Omental fat pad (tissue), 4 donors: ENCODE measurements around the gene DDR2. TPM values are rescaled to one million over a fixed set of nuclear protein-coding genes. Genes with fewer than 3 reads are reported as not detected.

Experiments used
- ATAC-seq: fragments of 150-250 bp; one replicate; pipeline ENCODE4 v1.9.1; 2016; ENCODE audit warnings: mild to moderate bottlenecking, moderate library complexity; ENCODE audit not compliant: low FRiP score
- DNase-seq: peaks from one replicate; pipeline ENCODE4 v3.0.0-alpha.2; 2019; ENCODE audit warnings: low spot score
- CTCF ChIP-seq, 3 donors: fragments of 450-650 bp; IDR thresholded peaks; one replicate each; pipeline ENCODE4 v1.5.1; 2016 to 2017; ENCODE audit warnings: antibody characterized with exemption in 3 of 3, mild to moderate bottlenecking in 3 of 3, moderate library complexity in 2 of 3
- total RNA-seq, 4 donors: library from RNA; depleted of rRNA; stranded (reverse); fragments of >200 nt; gene quantifications; one replicate each; pipeline ENCODE4 v1.1.0, GENCODE V29; 2016

The DDR2 gene
- total RNA-seq, 4 donors from 2014 or later, result 140 to 164 (median 145) TPM

- no peak for TF ChIP-seq CTCF (IDR thresholded peaks at IDR 0.05)
- DNase-seq (no peak), ATAC-seq (no peak)
These were observed 56.7 kb downstream of the DDR2 start for GRCh38 chr1:162688931-162689330.

GRCh38 chr1:162689745-162690671 is 57.7 kb downstream of the DDR2 start:
- ATAC-seq, result no peak
- no peak for TF ChIP-seq CTCF (IDR thresholded peaks at IDR 0.05)
- no peak for DNase-seq

GRCh38 chr1:162690672-162691434 is 58.6 kb downstream of the DDR2 start:
- ATAC-seq, result peak; percentile 90
- no peak for TF ChIP-seq CTCF (IDR thresholded peaks at IDR 0.05)
- DNase-seq, result no peak

GRCh38 chr1:162691999-162692575 is 59.8 kb downstream of the DDR2 start:
- ATAC-seq, result no peak
- no peak for TF ChIP-seq CTCF (IDR thresholded peaks at IDR 0.05)
- DNase-seq, result no peak

GRCh38 chr1:162694911-162695310 is 62.6 kb downstream of the DDR2 start:
- no peak for DNase-seq
- no peak for ATAC-seq
- TF ChIP-seq CTCF (IDR thresholded peaks at IDR 0.05), result no peak

- no peak for ATAC-seq
- no peak for TF ChIP-seq CTCF (IDR thresholded peaks at IDR 0.05)
- no peak for DNase-seq
These were observed 63.4 kb downstream of the DDR2 start for GRCh38 chr1:162695687-162696086.
